ENCODE data around the gene SCN4A.
"Not testable (repeated sequence)": the region's sequence is repeated elsewhere in the genome, so short reads cannot be mapped to it uniquely, and the experiment has no call there.

SCN4A gene

GRCh38 chr17:63972796-63973195 lies at the start of gene SCN4A:
Gene SCN4A, minus strand, starts transcription at chr17:63972918. Its CDS starts 77 bp downstream, at chr17:63972841.
- DNase-seq (ENCODE audit: low read depth in 3 of 3, low spot score in 1 of 3) = no peak

- DNase-seq (ENCODE audit: low read depth in 3 of 3, low spot score in 1 of 3) = peak; percentile 59 to 78 (median 70)
Observed at GRCh38 chr17:64020056-64020766, 47.5 kb upstream of the SCN4A start, which contains the start of gene ICAM2. Gene ICAM2, minus strand, starts transcription at chr17:64020633. Its CDS starts 13,942 bp downstream, at chr17:64006691.

- not testable (repeated sequence) for DNase-seq (ENCODE audit: low read depth in 3 of 3, low spot score in 1 of 3)
Observed at GRCh38 chr17:64019551-64019961, 46.8 kb upstream of the SCN4A start.

GRCh38 chr17:64017381-64017980 lies 44.8 kb upstream of the SCN4A start:
- DNase-seq (ENCODE audit: low read depth in 3 of 3, low spot score in 1 of 3) = no peak

GRCh38 chr17:64016974-64017373 lies 44.3 kb upstream of the SCN4A start:
- no peak for DNase-seq (ENCODE audit: low read depth in 3 of 3, low spot score in 1 of 3)

GRCh38 chr17:64016231-64016784 lies 43.6 kb upstream of the SCN4A start:
- no peak for DNase-seq (ENCODE audit: low read depth in 3 of 3, low spot score in 1 of 3)

- no peak for DNase-seq (ENCODE audit: low read depth in 3 of 3, low spot score in 1 of 3)
Observed at GRCh38 chr17:64015447-64015846, 42.7 kb upstream of the SCN4A start.

- no peak for DNase-seq (ENCODE audit: low read depth in 3 of 3, low spot score in 1 of 3)
Observed at GRCh38 chr17:64009571-64010402, 37.1 kb upstream of the SCN4A start.

GRCh38 chr17:64008830-64009229 lies 36.1 kb upstream of the SCN4A start:
- no peak for DNase-seq (ENCODE audit: low read depth in 3 of 3, low spot score in 1 of 3)

GRCh38 chr17:64008346-64008745 lies 35.6 kb upstream of the SCN4A start:
- DNase-seq (ENCODE audit: low read depth in 3 of 3, low spot score in 1 of 3) = no peak

GRCh38 chr17:64007838-64008282 lies 35.1 kb upstream of the SCN4A start:
- no peak for DNase-seq (ENCODE audit: low read depth in 3 of 3, low spot score in 1 of 3)

- not testable (repeated sequence) for DNase-seq (ENCODE audit: low read depth in 3 of 3, low spot score in 1 of 3)
Observed at GRCh38 chr17:64007089-64007837, 34.5 kb upstream of the SCN4A start.

- no peak for DNase-seq (ENCODE audit: low read depth in 3 of 3, low spot score in 1 of 3)
Observed at GRCh38 chr17:64006361-64007088, 33.8 kb upstream of the SCN4A start.

GRCh38 chr17:64005734-64006167 lies 33.0 kb upstream of the SCN4A start:
- no peak for DNase-seq (ENCODE audit: low read depth in 3 of 3, low spot score in 1 of 3)

- no peak for DNase-seq (ENCODE audit: low read depth in 3 of 3, low spot score in 1 of 3)
Observed at GRCh38 chr17:64004903-64005733, 32.4 kb upstream of the SCN4A start.

- DNase-seq (ENCODE audit: low read depth in 3 of 3, low spot score in 1 of 3) = no peak
Observed at GRCh38 chr17:64004218-64004770, 31.6 kb upstream of the SCN4A start.

- DNase-seq (ENCODE audit: low read depth in 3 of 3, low spot score in 1 of 3) = no peak
Observed at GRCh38 chr17:64003526-64004121, 30.9 kb upstream of the SCN4A start.
